Activated CD4-positive, alpha-beta memory T cell treated with anti-CD3 and anti-CD28 coated beads for 36 hours (primary cell): ENCODE results near the gene NXPE4. TPM values are rescaled to one million over a fixed set of nuclear protein-coding genes. Genes with fewer than 3 reads are reported as not detected.

Source experiments
- CTCF ChIA-PET: fragments of 350-600 bp; sonication (Branson Sonifier 250); formaldehyde crosslinking; loops from one replicate; lab custom pipeline; 2021; ENCODE audit warnings: antibody characterized with exemption, inconsistent platforms; lab: Charles Lee
- POLR2A ChIA-PET: fragments of 350-600 bp; sonication (Branson Sonifier 250); formaldehyde crosslinking; loops from one replicate; lab custom pipeline; 2021; ENCODE audit warnings: antibody characterized with exemption; lab: Charles Lee
- DNase-seq: peaks from one replicate; pipeline ENCODE4 v3.0.0-alpha.2; 2020
- H3K27ac Mint-ChIP-seq: one replicate; pipeline ENCODE4 v1.8.0; 2021; ENCODE audit warnings: mixed read lengths
- H3K27me3 Mint-ChIP-seq: one replicate; pipeline ENCODE4 v1.8.0; 2021; ENCODE audit warnings: mixed read lengths
- H3K36me3 Mint-ChIP-seq: one replicate; pipeline ENCODE4 v1.8.0; 2021; ENCODE audit warnings: mixed read lengths
- H3K4me1 Mint-ChIP-seq: one replicate; pipeline ENCODE4 v1.8.0; 2021; ENCODE audit warnings: low read depth, mixed read lengths
- H3K4me3 Mint-ChIP-seq: one replicate; pipeline ENCODE4 v1.8.0; 2021; ENCODE audit warnings: mild to moderate bottlenecking, mixed read lengths
- H3K9me3 Mint-ChIP-seq: one replicate; pipeline ENCODE4 v1.8.0; 2021; ENCODE audit warnings: mixed read lengths
- intact Hi-C: fragments of 100-400 bp; cut with micrococcal nuclease; formaldehyde crosslinking; loops from one replicate; pipeline ENCODE4 v1.15.1; 2023
- total RNA-seq, 2 experiments: library from RNA; stranded (reverse); gene quantifications; one replicate each; pipeline ENCODE4 v1.2.3, GENCODE V29; 2021

Gene NXPE4
- total RNA-seq, 2 experiments from 2014 or later = not detected

GRCh38 chr11:114571712-114572111 is 23.9 kb downstream of the NXPE4 start:
- ChIA-PET POLR2A (no interaction called here), CTCF (interaction anchor here (0.6 kb wide), 1 partner anchor 546 kb away, joined by 3 read pairs; no protein-coding TSS in a partner anchor)

GRCh38 chr11:114569801-114570200 is 25.8 kb downstream of the NXPE4 start:
- H3K4me3 Mint-ChIP-seq = no peak overlapping the region
- H3K27ac Mint-ChIP-seq = no peak overlapping the region
- peaks cover 8% of the 10 kb centered on the region for H3K9me3 Mint-ChIP-seq
- intact Hi-C loops = no loop called here
- H3K4me1 Mint-ChIP-seq = no peaks in the 10 kb centered on the region
- DNase-seq = no peak
- peaks cover 11% of the 10 kb centered on the region for H3K27me3 Mint-ChIP-seq
- H3K36me3 Mint-ChIP-seq = no peaks in the 10 kb centered on the region
- ChIA-PET CTCF (no interaction called here), POLR2A (no interaction called here)

More at GRCh38 chr11:114571712-114572111, 23.9 kb downstream of the NXPE4 start:
- Mint-ChIP-seq H3K4me1 (no peaks in the 10 kb centered on the region), H3K36me3 (no peaks in the 10 kb centered on the region), H3K9me3 (peaks cover 21% of the 10 kb centered on the region), H3K4me3 (no peak overlapping the region), H3K27ac (no peak overlapping the region), H3K27me3 (peaks cover 11% of the 10 kb centered on the region)
- intact Hi-C loops = no loop called here
- DNase-seq = no peak

- Mint-ChIP-seq H3K9me3 (no peaks in the 10 kb centered on the region), H3K4me3 (no peak overlapping the region), H3K4me1 (peaks cover 3% of the 10 kb centered on the region), H3K36me3 (no peaks in the 10 kb centered on the region), H3K27ac (no peak overlapping the region), H3K27me3 (peaks cover 8% of the 10 kb centered on the region)
- intact Hi-C loops = no loop called here
- no peak for DNase-seq
- ChIA-PET CTCF (no interaction called here), POLR2A (no interaction called here)
Measured at GRCh38 chr11:114566276-114566675, 29.3 kb downstream of the NXPE4 start.

GRCh38 chr11:114564831-114565230 is 30.8 kb downstream of the NXPE4 start:
- Mint-ChIP-seq H3K27me3 (peaks cover 4% of the 10 kb centered on the region), H3K4me3 (no peak overlapping the region), H3K9me3 (no peaks in the 10 kb centered on the region), H3K4me1 (peaks cover 3% of the 10 kb centered on the region), H3K36me3 (no peaks in the 10 kb centered on the region), H3K27ac (no peak overlapping the region)
- DNase-seq = no peak
- CTCF ChIA-PET = interaction anchor here (1.2 kb wide), 1 partner anchor 224 kb away, joined by 5 read pairs; no protein-coding TSS in a partner anchor
- POLR2A ChIA-PET = no interaction called here
- intact Hi-C loops = no loop called here

- POLR2A ChIA-PET = no interaction called here
- H3K27ac Mint-ChIP-seq = no peak overlapping the region
- H3K27me3 Mint-ChIP-seq = peaks cover 4% of the 10 kb centered on the region
Measured at GRCh38 chr11:114563077-114563476, 32.5 kb downstream of the NXPE4 start.

GRCh38 chr11:114562166-114562916 is 33.2 kb downstream of the NXPE4 start:
- intact Hi-C loops = no loop called here
- DNase-seq = no peak
- H3K27me3 Mint-ChIP-seq = peaks cover 4% of the 10 kb centered on the region
- no peak overlapping the region for H3K4me3 Mint-ChIP-seq
- POLR2A ChIA-PET = no interaction called here
- no peak overlapping the region for H3K27ac Mint-ChIP-seq
- no peaks in the 10 kb centered on the region for H3K36me3 Mint-ChIP-seq
- H3K4me1 Mint-ChIP-seq = peaks cover 3% of the 10 kb centered on the region
- CTCF ChIA-PET = no interaction called here
- no peaks in the 10 kb centered on the region for H3K9me3 Mint-ChIP-seq

More at GRCh38 chr11:114563077-114563476, 32.5 kb downstream of the NXPE4 start:
- Mint-ChIP-seq H3K4me1 (peaks cover 3% of the 10 kb centered on the region), H3K36me3 (no peaks in the 10 kb centered on the region), H3K4me3 (no peak overlapping the region), H3K9me3 (no peaks in the 10 kb centered on the region)
- CTCF ChIA-PET = no interaction called here
- intact Hi-C loops = no loop called here
- no peak for DNase-seq

- CTCF ChIA-PET = no interaction called here
- peaks cover 4% of the 10 kb centered on the region for H3K27me3 Mint-ChIP-seq
Measured at GRCh38 chr11:114559425-114560310, 35.9 kb downstream of the NXPE4 start, which contains the start of gene NXPE1. Gene NXPE1, minus strand, starts transcription at chr11:114559881. Its CDS starts 8,680 bp downstream, at chr11:114551201.

GRCh38 chr11:114556135-114556534 is 39.5 kb downstream of the NXPE4 start:
- intact Hi-C loops = no loop called here
- CTCF ChIA-PET = no interaction called here
- no peaks in the 10 kb centered on the region for H3K36me3 Mint-ChIP-seq
- DNase-seq = no peak
- no peak overlapping the region for H3K27ac Mint-ChIP-seq
- H3K4me1 Mint-ChIP-seq = no peaks in the 10 kb centered on the region
- no peak overlapping the region for H3K4me3 Mint-ChIP-seq
- POLR2A ChIA-PET = no interaction called here
- H3K27me3 Mint-ChIP-seq = no peaks in the 10 kb centered on the region
- no peaks in the 10 kb centered on the region for H3K9me3 Mint-ChIP-seq

More at GRCh38 chr11:114559425-114560310, 35.9 kb downstream of the NXPE4 start, which contains the start of gene NXPE1:
- Mint-ChIP-seq H3K27ac (no peak within 1 kb of the TSS), H3K9me3 (no peaks in the 10 kb centered on the region), H3K4me3 (no peak within 1 kb of the TSS), H3K36me3 (no peaks in the 10 kb centered on the region), H3K4me1 (peaks cover 3% of the 10 kb centered on the region)
- intact Hi-C loops = no loop called here
- POLR2A ChIA-PET = no interaction called here
- DNase-seq = no peak

GRCh38 chr11:114553642-114554041 is 41.9 kb downstream of the NXPE4 start:
- DNase-seq = no peak
- intact Hi-C loops = no loop called here
- no peaks in the 10 kb centered on the region for H3K36me3 Mint-ChIP-seq
- H3K4me3 Mint-ChIP-seq = no peak overlapping the region
- no peaks in the 10 kb centered on the region for H3K4me1 Mint-ChIP-seq
- CTCF ChIA-PET = interaction anchor here (0.6 kb wide), 1 partner anchor 9 kb away, joined by 3 read pairs; no protein-coding TSS in a partner anchor
- no peak overlapping the region for H3K27ac Mint-ChIP-seq
- H3K27me3 Mint-ChIP-seq = no peaks in the 10 kb centered on the region
- no peaks in the 10 kb centered on the region for H3K9me3 Mint-ChIP-seq
- POLR2A ChIA-PET = no interaction called here

GRCh38 chr11:114551060-114551459 is 44.5 kb downstream of the NXPE4 start:
- no peak for DNase-seq
- POLR2A ChIA-PET = no interaction called here
- no peak overlapping the region for H3K27ac Mint-ChIP-seq
- no peak overlapping the region for H3K4me3 Mint-ChIP-seq
- H3K36me3 Mint-ChIP-seq = no peaks in the 10 kb centered on the region
- intact Hi-C loops = no loop called here
- peaks cover 2% of the 10 kb centered on the region for H3K27me3 Mint-ChIP-seq
- H3K4me1 Mint-ChIP-seq = no peaks in the 10 kb centered on the region
- H3K9me3 Mint-ChIP-seq = no peaks in the 10 kb centered on the region
- CTCF ChIA-PET = no interaction called here

- Mint-ChIP-seq H3K27me3 (no peaks in the 10 kb centered on the region), H3K4me3 (no peak overlapping the region), H3K36me3 (peaks cover 10% of the 10 kb centered on the region), H3K9me3 (peaks cover 14% of the 10 kb centered on the region), H3K27ac (no peak overlapping the region), H3K4me1 (no peaks in the 10 kb centered on the region)
- intact Hi-C loops = no loop called here
- POLR2A ChIA-PET = no interaction called here
- CTCF ChIA-PET = no interaction called here
- DNase-seq = no peak
Measured at GRCh38 chr11:114525682-114526081, 69.9 kb downstream of the NXPE4 start.

GRCh38 chr11:114524122-114524521 is 71.5 kb downstream of the NXPE4 start:
- H3K4me3 Mint-ChIP-seq = no peak overlapping the region
- H3K4me1 Mint-ChIP-seq = no peaks in the 10 kb centered on the region
- ChIA-PET POLR2A (no interaction called here), CTCF (no interaction called here)
- no peak for DNase-seq
- H3K27me3 Mint-ChIP-seq = no peaks in the 10 kb centered on the region
- H3K36me3 Mint-ChIP-seq = peaks cover 10% of the 10 kb centered on the region
- H3K27ac Mint-ChIP-seq = no peak overlapping the region
- H3K9me3 Mint-ChIP-seq = peaks cover 14% of the 10 kb centered on the region
- intact Hi-C loops = no loop called here
